BLaER1 treated with 17β-estradiol and CSF1 and Interleukin-3, amounts not matched to agents 10 nM and 100 nM (cell line): ENCODE measurements around the gene FAM169A.
"Not testable (repeated sequence)": the region's sequence is repeated elsewhere in the genome, so short reads cannot be mapped to it uniquely, and the experiment has no call there.

Experiments
- H3K27ac ChIP-seq, 11 experiments: shearing (Covaris generic); formaldehyde crosslinking; 2 replicates each; pipeline ENCODE4 v1.8.1; 2022
- H3K27me3 ChIP-seq, 11 experiments: shearing (Covaris generic); formaldehyde crosslinking; 2 replicates each; pipeline ENCODE4 v1.8.1; 2022
- H3K36me3 ChIP-seq, 11 experiments: shearing (Covaris generic); formaldehyde crosslinking; 2 replicates each; pipeline ENCODE4 v1.8.1; 2022
- H3K4me1 ChIP-seq, 10 experiments: shearing (Covaris generic); formaldehyde crosslinking; 2 replicates each; pipeline ENCODE4 v1.8.1; 2022
- H3K4me2 ChIP-seq, 11 experiments: shearing (Covaris generic); formaldehyde crosslinking; 2 replicates each; pipeline ENCODE4 v1.8.1; 2022
- H3K4me3 ChIP-seq, 10 experiments: shearing (Covaris generic); formaldehyde crosslinking; 2 replicates each; pipeline ENCODE4 v1.8.1; 2022
- H3K9ac ChIP-seq, 11 experiments: shearing (Covaris generic); formaldehyde crosslinking; 2 replicates each; pipeline ENCODE4 v1.8.1; 2022
- H3K9me3 ChIP-seq, 11 experiments: shearing (Covaris generic); formaldehyde crosslinking; replicated peaks in 1 of 11; 2 replicates each; pipeline ENCODE4 v1.8.1; 2022
- H4K20me1 ChIP-seq, 11 experiments: shearing (Covaris generic); formaldehyde crosslinking; 2 replicates each; pipeline ENCODE4 v1.8.1; 2022
- Cebpa-rat ChIP-seq, 11 experiments: shearing (Covaris generic); IDR thresholded peaks; 2 replicates each; pipeline ENCODE4 v1.8.1; 2022

Gene FAM169A

GRCh38 chr5:74833537-74834266 is 32.5 kb downstream of the FAM169A start:
- no peak overlapping the region for H3K4me2 ChIP-seq
- no peak overlapping the region for H3K4me3 ChIP-seq
- H3K9ac ChIP-seq, result no peak overlapping the region
- no peak for TF ChIP-seq Cebpa-rat (IDR thresholded peaks at IDR 0.05)
- H3K27ac ChIP-seq, result no peak overlapping the region
- H4K20me1 ChIP-seq, result no peaks in the 10 kb centered on the region
- no peaks in the 10 kb centered on the region for H3K27me3 ChIP-seq
- peaks cover 0 to 25% (median 9%) of the 10 kb centered on the region in 10 experiments; a peak in 13 of 20 replicates for H3K4me1 ChIP-seq
- H3K36me3 ChIP-seq, result peaks cover 0 to 44% (median 17%) of the 10 kb centered on the region in 11 experiments; a peak in 11 of 22 replicates
- peaks cover 0 to 35% (median 23%) of the 10 kb centered on the region in 11 experiments; a peak in 19 of 22 replicates for H3K9me3 ChIP-seq

- Histone ChIP-seq H3K9me3 (no peaks in the 10 kb centered on the region), H3K4me3 (no peak overlapping the region), H3K9ac (no peak overlapping the region), H3K36me3 (peaks cover 0 to 12% (median 0%) of the 10 kb centered on the region in 11 experiments; a peak in 4 of 22 replicates), H3K27me3 (no peaks in the 10 kb centered on the region), H3K27ac (no peak overlapping the region), H4K20me1 (no peaks in the 10 kb centered on the region), H3K4me1 (no peaks in the 10 kb centered on the region), H3K4me2 (no peak overlapping the region)
- peak in 10 of 11 experiments; percentile 48 to 96 (median 80); a peak in 18 of 22 replicates for TF ChIP-seq Cebpa-rat (IDR thresholded peaks at IDR 0.05)
These were observed 36.8 kb downstream of the FAM169A start for GRCh38 chr5:74829413-74829812.

GRCh38 chr5:74822288-74822687 is 43.9 kb downstream of the FAM169A start:
- Histone ChIP-seq H3K4me1 (peaks cover 13 to 23% (median 17%) of the 10 kb centered on the region in 10 experiments), H3K27ac (no peak overlapping the region), H3K9me3 (no peaks in the 10 kb centered on the region), H4K20me1 (no peaks in the 10 kb centered on the region), H3K36me3 (no peaks in the 10 kb centered on the region), H3K9ac (no peak overlapping the region), H3K27me3 (no peaks in the 10 kb centered on the region), H3K4me2 (no peak overlapping the region), H3K4me3 (no peak overlapping the region)
- no peak for TF ChIP-seq Cebpa-rat (IDR thresholded peaks at IDR 0.05)

- Histone ChIP-seq H4K20me1 (no peaks in the 10 kb centered on the region), H3K36me3 (peaks cover 0 to 18% (median 0%) of the 10 kb centered on the region in 11 experiments; a peak in 3 of 22 replicates), H3K9ac (no peak overlapping the region), H3K4me3 (no peak overlapping the region), H3K27me3 (no peaks in the 10 kb centered on the region), H3K9me3 (0 out of 22 replicates have a peak, but pooled peaks cover 0 to 4% (median 0%) of the 10 kb centered on the region in 11 experiments), H3K4me2 (no peak overlapping the region; a peak in 1 of 22 replicates), H3K4me1 (peaks cover 13 to 26% (median 17%) of the 10 kb centered on the region in 10 experiments), H3K27ac (no peak overlapping the region)
- TF ChIP-seq Cebpa-rat (IDR thresholded peaks at IDR 0.05), result no peak
These were observed 49.3 kb downstream of the FAM169A start for GRCh38 chr5:74816875-74817274.

GRCh38 chr5:74810915-74811314 is 55.3 kb downstream of the FAM169A start:
- Histone ChIP-seq H3K4me2 (no peak overlapping the region), H3K36me3 (peaks cover 0 to 18% (median 0%) of the 10 kb centered on the region in 11 experiments; a peak in 3 of 22 replicates), H4K20me1 (no peaks in the 10 kb centered on the region), H3K9ac (no peak overlapping the region), H3K27me3 (no peaks in the 10 kb centered on the region), H3K9me3 (0 out of 22 replicates have a peak, but pooled peaks cover 0 to 4% (median 0%) of the 10 kb centered on the region in 11 experiments), H3K4me1 (no peaks in the 10 kb centered on the region), H3K27ac (no peak overlapping the region), H3K4me3 (no peak overlapping the region)
- TF ChIP-seq Cebpa-rat (IDR thresholded peaks at IDR 0.05), result no peak

DNA sequence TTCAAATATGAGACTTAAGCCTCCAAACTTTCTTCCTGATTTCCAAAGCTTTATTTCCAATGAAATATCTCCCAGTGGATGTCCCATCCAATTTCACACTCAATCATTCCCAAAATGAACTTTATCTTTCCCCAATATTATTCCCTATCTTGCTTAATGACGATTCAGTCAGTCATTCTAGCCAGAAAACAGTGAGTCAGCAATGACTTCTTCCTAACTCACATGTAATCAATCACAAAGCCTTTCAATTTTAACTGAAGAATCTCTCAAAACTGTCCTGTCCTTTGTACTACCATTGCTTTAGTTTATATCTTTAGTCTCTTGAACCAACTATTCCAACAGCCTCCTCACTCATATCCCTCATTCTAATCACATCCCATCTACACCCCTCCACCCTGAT is 64.2 kb downstream of the FAM169A start:
- H3K4me1 ChIP-seq, result no peaks in the 10 kb centered on the region
- H3K36me3 ChIP-seq, result peaks cover 0 to 39% (median 14%) of the 10 kb centered on the region in 11 experiments; a peak in 11 of 22 replicates
- no peak for TF ChIP-seq Cebpa-rat (IDR thresholded peaks at IDR 0.05)
- no peak overlapping the region for H3K4me2 ChIP-seq
- no peak overlapping the region for H3K9ac ChIP-seq
- H3K27ac ChIP-seq, result no peak overlapping the region
- H3K27me3 ChIP-seq, result no peaks in the 10 kb centered on the region
- no peaks in the 10 kb centered on the region for H3K9me3 ChIP-seq
- no peaks in the 10 kb centered on the region for H4K20me1 ChIP-seq
- H3K4me3 ChIP-seq, result no peak overlapping the region

DNA sequence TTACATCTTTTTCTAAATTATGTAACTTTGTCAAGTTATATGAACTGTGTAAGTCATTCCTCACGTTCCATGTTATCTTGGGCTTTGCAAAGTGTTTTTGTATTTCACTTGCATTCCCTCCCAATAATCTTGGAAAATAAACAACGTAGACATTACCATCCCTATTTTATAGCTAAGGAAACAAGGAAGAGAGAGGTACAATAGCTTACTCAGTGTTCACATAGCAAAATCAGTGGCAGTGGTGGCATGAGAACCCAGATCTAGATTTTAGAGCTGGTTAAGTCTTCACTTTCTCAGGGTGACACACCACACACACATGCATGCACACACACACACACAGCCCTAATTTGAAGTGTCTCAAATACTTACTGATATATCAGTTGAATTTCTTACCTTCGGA is 65.0 kb downstream of the FAM169A start:
- H3K9ac ChIP-seq, result no peak overlapping the region
- H3K27ac ChIP-seq, result no peak overlapping the region
- no peaks in the 10 kb centered on the region for H4K20me1 ChIP-seq
- no peaks in the 10 kb centered on the region for H3K27me3 ChIP-seq
- H3K4me1 ChIP-seq, result no peaks in the 10 kb centered on the region
- H3K4me2 ChIP-seq, result no peak overlapping the region
- H3K4me3 ChIP-seq, result no peak overlapping the region
- peaks cover 0 to 39% (median 14%) of the 10 kb centered on the region in 11 experiments; a peak in 11 of 22 replicates for H3K36me3 ChIP-seq
- no peaks in the 10 kb centered on the region for H3K9me3 ChIP-seq
- TF ChIP-seq Cebpa-rat (IDR thresholded peaks at IDR 0.05), result no peak

- Histone ChIP-seq H3K4me2 (no peak overlapping the region), H3K4me1 (no peaks in the 10 kb centered on the region), H3K9me3 (no peaks in the 10 kb centered on the region), H3K27me3 (no peaks in the 10 kb centered on the region), H4K20me1 (no peaks in the 10 kb centered on the region), H3K27ac (no peak overlapping the region), H3K4me3 (no peak overlapping the region), H3K36me3 (peaks cover 0 to 45% (median 14%) of the 10 kb centered on the region in 11 experiments; a peak in 11 of 22 replicates), H3K9ac (no peak overlapping the region)
- no peak for TF ChIP-seq Cebpa-rat (IDR thresholded peaks at IDR 0.05)
These were observed 66.9 kb downstream of the FAM169A start for GRCh38 chr5:74798977-74799911.

- Histone ChIP-seq H3K36me3 (peaks cover 0 to 71% (median 39%) of the 10 kb centered on the region in 11 experiments; a peak in 15 of 22 replicates), H3K9me3 (peaks cover 0 to 18% (median 5%) of the 10 kb centered on the region in 11 experiments; a peak in 7 of 22 replicates)
- H3K4me1 ChIP-seq, H3K4me3 ChIP-seq, H3K9ac ChIP-seq, H4K20me1 ChIP-seq, H3K27ac ChIP-seq, H3K4me2 ChIP-seq, H3K27me3 ChIP-seq: not testable (repeated sequence)
These were observed 74.5 kb downstream of the FAM169A start for GRCh38 chr5:74791669-74792068.
